Fibroblast of peridontal ligament (primary cell): ENCODE measurements around the gene TRPM1.

Experiments
- DNase-seq: peaks from one replicate; pipeline ENCODE4 v3.0.0-alpha.2; 2010; ENCODE audit errors: extremely low read depth

The TRPM1 gene

DNA sequence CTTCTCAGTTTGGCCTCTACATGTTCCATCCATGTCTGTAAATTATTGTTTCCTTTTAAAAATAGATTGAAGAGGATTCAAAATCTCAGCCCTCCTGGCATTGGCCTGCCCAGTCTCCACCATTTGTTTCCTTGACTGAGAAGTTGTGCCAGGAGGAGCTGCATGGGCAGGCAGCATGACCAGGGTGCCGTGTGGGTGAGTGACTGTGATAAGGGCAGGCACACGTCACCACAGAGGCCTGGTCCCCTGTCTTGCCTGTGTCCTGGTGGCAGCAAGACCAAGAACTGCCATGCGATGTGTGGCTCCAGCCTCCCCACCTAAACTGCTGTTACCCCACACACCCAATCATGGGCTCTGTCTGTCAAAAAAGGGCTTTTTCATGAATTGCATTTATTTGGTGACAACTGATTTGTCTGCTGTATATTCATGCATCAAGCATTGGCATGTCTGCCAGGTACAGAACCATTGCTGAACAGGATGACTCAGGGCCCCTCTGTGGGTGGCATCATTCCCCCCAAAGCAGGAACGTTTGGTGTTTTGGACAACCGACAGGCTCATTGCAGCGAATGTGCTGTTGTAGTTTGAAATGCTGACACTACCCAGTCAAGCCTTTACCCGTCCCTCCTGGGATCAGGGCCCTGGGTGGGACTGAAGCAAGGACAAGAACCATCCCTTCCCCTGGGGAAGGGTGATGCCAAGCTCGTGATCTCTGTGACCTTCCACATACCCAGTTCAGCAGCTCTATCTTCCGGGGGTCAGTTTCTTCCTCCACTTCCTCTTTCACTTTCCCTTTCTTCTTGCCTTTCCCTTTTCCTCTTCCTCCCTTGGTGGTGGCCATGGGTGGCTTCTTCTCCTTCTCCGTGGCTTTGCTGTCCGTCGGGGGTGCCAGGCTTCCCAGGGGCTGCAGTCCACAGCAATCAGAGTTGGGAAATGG lies 51.6 kb downstream of the TRPM1 start:
- no peak for DNase-seq

DNA sequence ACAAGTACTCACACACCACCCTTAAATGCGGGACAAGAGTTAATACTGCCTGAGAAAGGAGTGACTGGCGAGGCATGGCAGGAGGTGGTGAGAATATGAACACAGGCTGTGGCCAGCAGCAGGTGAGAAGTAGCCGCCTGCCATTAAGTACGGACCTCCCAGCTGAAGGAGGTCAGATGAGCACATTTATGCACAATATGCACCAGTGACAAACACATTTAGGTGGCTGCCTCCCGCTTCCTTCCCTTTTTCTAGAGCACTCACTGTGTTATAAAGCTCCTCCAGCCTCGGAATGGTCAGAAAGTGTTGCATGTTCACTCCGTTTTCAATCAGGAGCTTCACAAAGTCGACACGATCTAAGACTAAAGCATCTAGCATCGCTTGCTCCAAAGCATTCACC lies 52.4 kb downstream of the TRPM1 start:
- DNase-seq: no peak

DNA sequence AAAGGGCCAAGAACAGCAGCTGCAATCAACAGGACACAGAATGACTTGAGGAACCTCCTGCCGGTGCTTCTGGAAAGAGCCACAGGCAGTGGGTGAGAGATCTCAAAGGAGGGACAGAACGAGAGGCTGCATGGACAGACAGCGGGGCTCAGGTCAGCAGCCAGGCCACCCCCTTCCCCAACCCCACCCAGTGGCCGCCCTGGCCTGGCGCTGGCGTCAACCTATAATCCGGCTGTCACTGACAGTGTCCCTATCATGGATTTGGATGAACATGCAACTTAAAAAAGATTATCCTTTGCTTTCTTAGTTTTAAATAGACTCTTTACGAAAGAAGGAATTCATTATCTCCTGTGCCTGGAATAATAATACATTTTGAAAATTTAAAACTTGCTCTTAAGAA lies 54.1 kb downstream of the TRPM1 start:
- DNase-seq: no peak

DNA sequence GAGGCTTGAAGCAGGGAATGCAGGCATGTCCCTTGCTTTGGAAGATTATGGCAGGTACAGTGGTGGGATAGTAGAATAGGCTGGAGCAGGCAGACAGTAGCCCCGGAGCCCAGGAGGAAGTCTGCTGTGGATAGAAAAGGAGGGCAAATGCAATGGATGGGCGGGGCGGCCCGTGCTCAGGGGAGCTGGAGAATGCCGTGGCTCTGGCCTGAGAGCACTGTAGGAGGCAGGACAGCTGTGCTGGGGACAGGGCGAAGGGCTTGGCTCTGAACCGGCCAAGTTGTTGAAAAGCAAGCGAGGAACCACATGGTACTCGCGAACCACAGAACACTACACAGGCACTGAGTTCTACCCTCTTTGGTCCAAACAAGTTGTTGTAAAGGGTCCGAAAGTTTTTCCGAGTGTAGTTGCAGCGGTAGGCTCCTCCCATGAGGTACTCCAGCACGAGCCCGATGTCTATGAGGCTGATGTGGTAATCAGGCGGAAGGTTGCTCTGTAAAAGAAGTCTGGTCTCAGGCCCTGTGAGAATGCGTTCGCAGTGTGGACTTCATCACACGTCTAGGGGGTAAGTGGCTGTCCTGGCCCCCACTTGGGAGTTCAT lies 54.7 kb downstream of the TRPM1 start:
- no peak for DNase-seq

DNA sequence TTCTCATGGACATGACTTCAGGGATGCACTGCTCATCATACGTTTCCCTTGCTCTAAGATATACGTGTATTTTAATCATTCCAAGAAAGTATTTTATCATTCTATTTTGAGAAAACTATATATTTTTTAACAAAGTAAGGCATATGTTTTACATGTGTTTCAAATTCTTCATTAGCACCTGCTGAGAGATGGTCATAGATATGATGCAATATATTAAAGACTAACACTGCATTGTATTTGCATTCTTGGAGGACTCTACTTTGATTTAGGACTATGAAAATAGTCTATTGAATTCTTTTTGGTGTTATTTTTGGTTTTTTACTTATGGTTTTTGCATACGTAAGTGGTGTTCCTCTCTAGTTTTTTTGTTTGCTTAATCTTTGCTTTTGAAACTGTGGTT lies 55.9 kb downstream of the TRPM1 start:
- no peak for DNase-seq

DNA sequence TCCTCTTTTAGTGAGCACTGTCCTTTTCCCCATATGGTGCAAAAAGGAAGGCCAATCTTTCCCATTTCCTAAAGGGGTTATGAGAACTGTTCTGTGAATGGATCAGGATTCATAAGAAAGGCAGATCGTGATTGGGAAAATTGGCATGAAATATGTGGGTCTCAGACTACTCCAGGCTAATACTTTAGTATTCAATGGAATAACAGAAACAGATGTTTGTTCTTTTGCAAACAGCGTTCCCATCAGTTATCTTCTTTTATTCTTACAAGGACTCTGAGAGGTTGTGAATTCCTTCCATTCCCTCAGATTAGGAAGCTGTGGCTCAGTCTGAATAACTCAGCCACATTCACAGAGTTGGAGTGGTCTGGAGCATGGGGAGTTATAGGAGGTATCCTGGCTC lies 58.8 kb downstream of the TRPM1 start:
- peak; percentile 59 for DNase-seq

DNA sequence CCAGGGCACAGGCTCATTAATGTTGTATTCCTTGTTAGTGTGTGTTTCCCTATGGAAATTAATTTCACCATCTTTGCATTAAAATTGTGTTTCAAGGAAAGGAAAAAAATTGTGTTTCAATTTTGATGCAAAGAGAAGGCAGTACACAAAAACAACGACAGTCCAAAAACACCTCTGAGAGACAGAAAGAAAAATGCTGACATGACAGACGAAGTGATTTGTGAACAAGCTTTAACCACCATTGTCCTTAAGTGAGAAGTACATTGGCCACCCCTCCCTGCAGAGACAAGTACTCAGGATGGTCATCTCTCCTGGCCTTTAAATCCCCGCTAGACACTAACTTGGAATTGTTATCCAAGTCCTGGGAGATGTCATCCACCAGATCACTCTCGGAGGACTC lies 59.9 kb downstream of the TRPM1 start:
- DNase-seq: no peak

DNA sequence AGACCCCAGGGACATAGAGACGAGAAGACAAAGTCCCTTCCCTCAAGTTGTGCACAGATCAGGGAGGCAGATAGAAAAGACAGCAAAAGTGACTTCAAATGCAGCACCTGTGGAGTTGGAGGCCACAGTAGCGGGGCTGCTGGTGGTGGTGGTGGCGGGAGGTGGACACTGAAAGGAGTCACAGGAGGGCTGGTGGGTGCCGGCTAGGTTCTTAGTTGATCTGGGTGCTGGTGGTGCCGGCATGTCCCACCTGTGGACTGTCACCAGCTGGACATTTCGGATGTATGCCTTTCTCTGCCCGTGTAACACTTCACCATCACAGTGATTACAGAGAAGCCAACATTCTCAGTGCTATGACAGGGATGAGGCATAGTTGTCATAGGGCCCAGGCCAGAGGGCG lies 60.9 kb downstream of the TRPM1 start:
- DNase-seq: no peak

DNA sequence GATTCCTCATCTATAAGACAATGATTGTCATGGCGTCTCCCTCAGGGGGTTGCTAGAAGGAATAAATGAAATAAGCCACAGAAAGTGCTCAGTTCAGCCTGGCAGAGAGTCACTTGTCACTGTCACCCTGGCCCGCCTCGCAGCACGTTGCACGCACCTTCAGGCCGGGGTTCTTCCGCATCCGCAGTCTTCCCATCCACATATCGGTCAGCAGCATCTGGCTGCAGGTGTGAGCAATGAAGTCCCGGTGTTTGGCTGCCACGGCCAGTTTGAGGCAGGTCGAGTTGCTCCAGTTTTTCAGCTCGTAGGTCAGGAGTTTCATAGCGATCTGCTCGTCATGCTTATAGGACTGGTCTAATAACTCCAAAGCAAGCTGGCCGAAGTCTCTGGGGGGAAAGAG lies 61.6 kb downstream of the TRPM1 start:
- DNase-seq: no peak

DNA sequence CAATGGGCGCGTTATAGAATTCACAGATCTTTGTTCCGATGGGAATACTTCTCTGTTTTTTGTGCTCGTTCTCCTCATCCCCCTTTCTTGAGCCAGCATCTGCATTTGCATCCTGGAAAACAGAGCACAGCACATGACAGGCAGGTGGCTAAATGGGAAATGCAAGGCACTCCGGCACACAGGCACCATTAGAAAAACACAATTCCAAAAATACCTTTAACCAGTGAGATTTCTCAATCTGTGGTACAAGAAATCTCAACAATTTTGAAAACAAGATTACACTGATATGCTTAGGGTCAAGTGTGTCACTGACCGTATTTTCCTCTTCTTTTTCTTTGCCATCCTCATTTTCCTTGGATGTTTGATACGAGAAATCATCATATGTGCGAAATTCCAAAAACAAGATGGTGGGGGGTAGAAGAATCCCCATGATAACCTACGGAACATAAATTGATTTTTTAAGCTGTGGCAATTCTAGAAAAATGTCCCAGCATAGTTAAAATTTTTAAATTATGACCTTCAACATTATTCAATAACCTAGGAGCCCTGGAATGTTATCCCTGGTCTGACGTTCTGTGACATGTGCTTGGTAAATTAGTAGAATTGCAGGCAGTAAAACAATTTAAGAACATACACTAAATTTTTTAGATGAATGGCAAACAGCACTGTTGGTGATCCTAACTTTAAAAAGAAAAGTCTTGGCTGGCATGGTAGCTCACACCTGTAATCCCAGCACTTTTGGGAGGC lies 63.6 kb downstream of the TRPM1 start:
- no peak for DNase-seq

DNA sequence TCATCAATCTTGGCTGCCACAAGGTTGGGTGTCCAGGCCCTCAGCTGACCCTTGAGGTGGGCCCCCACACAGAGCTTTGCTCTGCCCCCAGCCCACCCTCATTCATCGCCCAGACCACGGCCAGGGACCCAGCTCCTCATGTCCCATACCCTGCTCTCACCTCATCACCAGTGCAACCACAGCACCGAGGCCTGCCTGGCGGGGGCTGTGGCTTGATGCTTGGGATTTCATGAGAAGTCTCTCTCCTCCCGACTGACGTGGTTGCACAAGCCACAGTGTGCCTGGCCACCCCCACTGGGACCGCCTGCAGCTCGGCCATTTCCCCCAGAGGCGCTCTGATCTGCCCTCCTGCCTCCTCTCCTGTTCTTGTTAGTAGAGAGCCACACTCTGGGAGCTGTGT lies 64.7 kb downstream of the TRPM1 start:
- DNase-seq: no peak

DNA sequence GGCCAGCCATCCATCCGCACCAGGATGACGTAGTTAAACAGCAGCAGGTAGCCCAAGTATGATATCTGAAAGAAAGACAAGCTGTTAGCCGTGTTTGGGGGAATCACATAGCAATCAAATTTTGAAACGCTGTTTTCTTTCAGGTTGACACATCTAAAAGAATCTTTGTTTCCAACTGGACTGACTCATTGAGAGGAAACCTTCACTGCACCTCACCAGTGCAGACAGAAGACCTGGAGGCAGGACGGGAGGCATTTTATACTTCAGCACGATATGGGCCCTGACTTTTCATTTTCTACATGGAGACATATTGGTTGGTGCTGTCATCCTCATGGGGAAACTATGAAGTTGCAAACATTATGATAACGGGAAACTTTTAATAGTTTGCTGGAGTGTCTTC lies 65.9 kb downstream of the TRPM1 start:
- no peak for DNase-seq

DNA sequence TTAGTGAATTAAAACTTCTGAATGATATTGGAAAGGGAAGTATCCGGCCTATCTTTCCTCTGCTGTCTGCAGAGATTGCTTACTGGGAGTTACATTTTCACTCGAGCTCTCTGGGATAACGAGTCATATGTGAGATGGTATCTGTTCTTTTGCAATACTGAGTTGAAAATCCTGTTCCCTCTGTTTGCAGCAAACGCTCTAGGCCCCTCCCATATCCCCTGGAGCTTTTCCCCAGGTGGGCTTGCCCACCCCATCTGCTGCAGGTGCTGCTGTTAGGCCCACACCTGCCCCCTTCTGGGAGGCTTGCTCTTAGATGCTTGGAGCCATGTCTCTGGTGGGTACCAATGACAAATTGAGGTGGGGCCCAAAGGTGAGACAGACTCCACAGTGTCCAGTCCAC lies 67.4 kb downstream of the TRPM1 start:
- peak; percentile 46 for DNase-seq

DNA sequence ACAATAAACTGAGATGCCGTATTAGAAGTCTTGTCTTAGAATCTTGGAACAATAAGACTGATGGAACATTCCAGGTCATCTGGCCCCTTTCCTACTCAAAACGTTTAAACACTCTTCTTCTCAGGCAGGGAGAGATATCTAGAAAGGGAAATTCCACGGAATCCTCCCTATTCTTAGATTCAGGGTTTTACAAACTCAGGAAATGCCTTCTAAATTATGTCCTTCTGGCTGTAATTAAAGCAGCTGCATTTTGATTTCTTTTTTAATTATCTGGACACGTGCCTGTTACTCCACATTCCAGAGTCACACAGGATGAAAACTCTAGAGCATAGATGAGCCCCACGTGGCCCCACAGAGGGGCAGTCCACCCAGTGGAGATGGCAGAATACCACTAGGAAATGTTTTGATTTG lies 68.6 kb downstream of the TRPM1 start:
- DNase-seq: peak; percentile 92

DNA sequence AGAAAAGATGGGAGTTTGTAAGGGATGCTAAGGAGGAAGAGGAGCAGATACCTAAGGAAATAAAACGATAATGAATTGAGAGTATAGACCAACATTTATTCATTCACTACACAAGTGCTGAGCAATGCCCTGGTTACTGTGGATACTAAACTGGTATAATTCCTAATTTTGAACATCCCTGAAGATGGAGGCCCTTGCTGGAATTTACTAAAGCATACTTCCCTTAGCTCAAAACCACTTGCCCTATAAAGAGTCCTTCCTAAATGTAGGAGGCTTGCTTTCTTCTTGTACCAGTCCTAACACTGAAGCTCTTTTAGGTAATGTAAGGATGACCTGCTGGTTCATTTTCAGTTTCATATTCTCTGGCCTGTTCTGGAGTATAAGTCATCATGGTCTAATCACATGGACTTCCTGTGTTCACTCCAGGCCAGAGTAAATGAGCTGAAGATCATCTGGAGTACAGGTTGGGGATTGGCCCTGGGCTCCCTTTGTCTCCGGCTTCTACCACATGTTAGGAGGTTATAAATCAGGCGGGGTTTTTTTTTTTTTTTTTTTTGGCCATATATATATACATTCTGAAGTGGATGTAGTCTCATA lies 70.0 kb downstream of the TRPM1 start:
- peak; percentile 42 for DNase-seq

DNA sequence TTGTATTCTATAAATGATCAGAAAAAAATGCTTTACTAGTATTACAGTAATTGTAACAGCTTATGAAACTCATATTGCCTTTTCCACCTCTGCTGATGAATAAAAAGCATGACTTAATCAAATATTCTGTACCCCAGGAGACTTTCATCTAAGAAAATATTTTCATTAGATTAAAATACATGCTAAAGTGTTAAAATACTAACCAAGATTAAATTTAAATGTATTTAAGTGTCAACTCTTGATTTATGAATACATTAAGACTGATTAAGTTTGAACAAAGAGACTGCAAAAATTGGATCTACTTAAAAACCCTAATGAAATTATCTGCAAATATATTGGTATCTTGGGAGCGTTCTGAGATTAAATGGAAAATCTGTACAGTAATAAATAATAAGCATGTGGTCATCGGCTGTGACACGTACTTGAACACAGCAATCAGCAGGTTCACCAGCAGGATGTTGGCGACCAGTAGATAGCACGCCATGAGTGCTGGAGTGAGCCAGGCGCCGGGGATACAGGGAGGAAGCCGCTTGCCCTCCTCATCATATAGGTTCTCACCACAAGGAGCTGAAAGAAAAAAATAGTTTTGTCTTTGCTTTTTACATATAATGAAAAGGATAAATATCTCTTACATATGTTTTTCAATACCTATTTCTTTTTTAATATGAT lies 73.5 kb downstream of the TRPM1 start:
- DNase-seq: no peak

DNA sequence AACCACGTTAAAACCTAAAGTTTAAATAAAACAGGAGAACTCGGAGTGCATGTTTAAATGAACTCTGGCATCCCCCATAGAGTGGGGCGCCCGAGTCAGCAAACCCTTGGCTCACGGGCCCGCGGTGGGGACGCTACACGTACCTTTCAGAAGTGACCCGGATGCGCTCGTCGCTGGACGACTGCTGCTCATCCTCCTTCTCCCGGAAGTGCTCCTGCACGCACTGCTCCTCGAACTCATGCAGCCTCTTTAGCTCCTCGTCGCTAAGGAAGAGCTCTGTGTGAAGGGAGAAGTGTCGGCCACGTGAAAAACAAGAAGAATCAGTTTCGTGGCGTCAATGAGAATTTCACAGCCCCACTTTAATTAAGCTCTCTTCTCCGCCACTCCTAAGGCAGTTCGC lies 75.5 kb downstream of the TRPM1 start:
- no peak for DNase-seq

DNA sequence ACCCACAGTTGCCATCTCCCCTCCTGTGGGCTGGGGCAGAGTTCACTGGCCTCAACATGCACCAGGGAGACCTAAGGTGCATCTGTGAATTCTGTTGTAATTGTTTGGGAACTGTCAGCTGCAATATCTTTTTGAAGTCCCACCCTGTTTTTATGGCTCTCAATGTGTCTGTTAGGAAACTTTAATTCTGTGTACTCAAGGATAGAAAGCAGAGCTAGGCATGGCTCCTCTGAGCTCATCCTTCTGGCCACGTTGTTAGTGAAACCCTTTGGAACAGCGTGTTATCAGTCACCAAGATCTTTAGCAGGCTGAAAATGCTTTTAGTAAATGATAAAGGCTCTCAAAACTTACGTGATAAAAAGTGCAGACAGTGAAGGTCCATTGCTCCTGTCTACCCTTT lies 76.5 kb downstream of the TRPM1 start:
- DNase-seq: no peak

DNA sequence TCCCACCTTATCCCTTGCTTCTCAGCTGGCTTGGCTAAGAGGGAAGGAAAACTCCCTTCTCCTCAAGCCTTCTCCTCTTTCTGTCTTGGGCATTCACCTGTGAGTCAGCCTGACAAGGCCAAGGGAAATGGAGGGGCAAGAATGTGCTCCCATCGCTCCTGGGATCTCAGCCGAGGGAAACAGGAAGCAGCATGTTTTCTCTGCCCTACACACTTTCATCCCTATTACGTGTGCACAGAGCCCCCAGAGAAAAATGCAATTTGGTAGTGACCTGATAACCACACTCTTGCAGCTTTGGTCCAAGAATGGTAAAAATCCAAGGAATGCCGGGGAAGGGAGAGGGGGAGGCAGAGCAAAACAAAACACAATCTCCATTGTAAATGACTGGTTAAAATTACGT lies 77.2 kb downstream of the TRPM1 start:
- peak; percentile 93 for DNase-seq

DNA sequence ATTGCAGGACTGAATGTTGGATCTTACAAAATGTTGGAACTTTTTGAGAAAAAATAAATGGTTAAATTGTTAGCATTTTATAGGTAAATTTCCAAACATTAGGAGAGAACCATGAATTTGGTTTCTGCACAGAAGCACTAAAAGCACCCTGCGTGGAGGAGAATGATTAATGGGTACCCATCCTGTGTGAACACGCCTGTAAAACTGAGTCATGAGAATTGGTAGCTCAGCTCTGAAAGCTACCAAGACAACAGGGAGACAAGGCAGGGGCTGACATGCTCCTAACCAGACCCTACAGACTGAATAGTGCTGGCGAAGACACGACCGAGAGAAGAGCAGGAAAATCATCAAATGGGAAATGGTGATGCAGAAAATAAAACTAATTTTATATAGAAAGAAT lies 77.7 kb downstream of the TRPM1 start:
- no peak for DNase-seq

DNA sequence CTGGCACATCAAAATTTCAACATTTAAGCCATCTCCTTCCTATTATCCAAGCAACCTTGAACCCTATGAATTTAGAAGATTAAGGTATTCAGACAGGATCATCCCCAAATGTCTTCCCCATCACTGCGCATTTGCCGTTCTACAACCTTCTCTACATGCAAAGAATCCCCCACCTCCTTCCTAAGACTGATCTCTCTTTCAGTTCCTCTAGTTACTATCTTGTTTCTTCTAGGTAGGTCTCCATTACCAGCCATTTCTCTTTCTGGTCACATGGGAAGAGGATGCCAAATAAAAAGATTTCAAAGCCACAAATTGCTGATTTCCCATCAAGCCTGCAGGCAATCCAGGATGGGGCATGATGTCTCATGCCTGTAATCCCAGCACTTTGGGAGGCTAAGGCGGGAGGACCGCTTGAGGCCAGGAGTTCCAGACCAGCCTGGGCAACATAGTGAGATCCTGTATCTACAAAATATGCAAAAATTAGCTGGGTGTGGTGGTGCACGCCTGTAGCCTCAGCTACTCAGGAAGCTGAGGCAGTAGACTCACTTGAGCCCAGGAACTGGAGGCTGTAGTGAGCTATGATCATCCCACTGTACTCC lies 80.4 kb downstream of the TRPM1 start:
- no peak for DNase-seq
